Right lobe of liver (tissue), 4 donors: ENCODE measurements around the gene SKAP2.

ENCODE experiments used
- CTCF ChIP-seq, 4 donors: fragments of 200-600 bp in 3 of 4; fragments of 450-650 bp in 1 of 4; IDR thresholded peaks; one replicate each; pipeline versions ENCODE4 v1.5.1 to v1.8.0; 2016 to 2022; ENCODE audit warnings: antibody characterized with exemption in 4 of 4, mild to moderate bottlenecking in 2 of 4
- POLR2A ChIP-seq: fragments of 450-650 bp; IDR thresholded peaks from one replicate; pipeline ENCODE4 v1.6.1; 2017; ENCODE audit warnings: antibody characterized with exemption, mild to moderate bottlenecking
- donor health status: DM: no; HTN: no; CAD: no.
- donor health status: DM: no; HTN: no; CAD: no.
- donor health status: DM: no; HTN: yes; CAD: no.

GRCh38 chr7:26899519-26899918, 35.1 kb upstream of the SKAP2 start:
- no peak for TF ChIP-seq POLR2A
- no peak for TF ChIP-seq CTCF (IDR thresholded peaks at IDR 0.05)
